Measurements from ENCODE around the gene PMVK.

PMVK gene

DNA sequence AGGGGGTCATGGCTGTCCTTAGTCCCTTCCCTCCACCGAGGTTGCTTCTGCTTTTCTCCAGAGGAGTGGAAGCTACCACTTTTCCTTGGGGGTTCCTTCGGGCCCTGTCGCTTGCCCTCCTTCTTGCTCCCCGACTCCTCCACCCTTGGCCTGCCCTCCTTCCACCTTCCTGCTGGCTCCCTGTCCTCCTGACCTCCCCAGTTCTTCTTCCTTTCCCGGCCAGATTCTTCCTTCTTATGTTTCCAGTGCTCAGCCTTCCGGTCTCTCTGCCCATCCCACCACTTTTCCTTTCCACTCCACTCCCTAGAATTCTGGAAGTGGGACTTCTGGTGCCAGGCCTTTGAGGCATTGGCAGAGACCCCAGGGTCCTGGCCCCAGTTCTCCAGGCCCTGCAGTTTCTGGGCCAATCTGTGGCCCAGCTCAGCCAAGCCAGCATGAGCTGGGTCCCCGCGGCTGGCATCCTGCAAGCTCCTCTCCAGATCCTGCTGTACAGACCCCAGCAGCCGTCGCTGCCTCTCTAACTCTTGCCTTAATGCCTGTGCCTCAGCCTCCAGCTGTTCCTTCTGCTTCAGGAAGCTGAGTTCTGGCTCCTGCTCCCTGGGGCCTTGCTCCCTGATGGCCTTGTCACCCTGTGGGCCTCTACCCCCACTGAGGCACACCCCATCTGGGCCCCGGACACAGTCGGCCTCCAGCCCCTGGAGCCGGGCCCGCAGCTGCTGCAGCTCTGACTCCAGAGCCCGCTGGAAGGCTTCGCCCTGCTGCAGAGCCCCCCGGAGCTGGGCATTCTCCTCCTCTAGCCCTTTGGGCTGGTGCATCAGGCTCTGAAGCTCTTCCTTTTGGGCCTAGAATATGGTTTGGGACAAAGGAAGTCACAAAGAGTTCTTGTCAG is 9.7 kb upstream of the PMVK start:
- H3K27ac ChIP-seq, result peak overlapping the region; percentile 46; the same call in 1 of the 2 replicates
- no peak for DNase-seq (ENCODE audit: low spot score)
- TF ChIP-seq, protein P1, sequence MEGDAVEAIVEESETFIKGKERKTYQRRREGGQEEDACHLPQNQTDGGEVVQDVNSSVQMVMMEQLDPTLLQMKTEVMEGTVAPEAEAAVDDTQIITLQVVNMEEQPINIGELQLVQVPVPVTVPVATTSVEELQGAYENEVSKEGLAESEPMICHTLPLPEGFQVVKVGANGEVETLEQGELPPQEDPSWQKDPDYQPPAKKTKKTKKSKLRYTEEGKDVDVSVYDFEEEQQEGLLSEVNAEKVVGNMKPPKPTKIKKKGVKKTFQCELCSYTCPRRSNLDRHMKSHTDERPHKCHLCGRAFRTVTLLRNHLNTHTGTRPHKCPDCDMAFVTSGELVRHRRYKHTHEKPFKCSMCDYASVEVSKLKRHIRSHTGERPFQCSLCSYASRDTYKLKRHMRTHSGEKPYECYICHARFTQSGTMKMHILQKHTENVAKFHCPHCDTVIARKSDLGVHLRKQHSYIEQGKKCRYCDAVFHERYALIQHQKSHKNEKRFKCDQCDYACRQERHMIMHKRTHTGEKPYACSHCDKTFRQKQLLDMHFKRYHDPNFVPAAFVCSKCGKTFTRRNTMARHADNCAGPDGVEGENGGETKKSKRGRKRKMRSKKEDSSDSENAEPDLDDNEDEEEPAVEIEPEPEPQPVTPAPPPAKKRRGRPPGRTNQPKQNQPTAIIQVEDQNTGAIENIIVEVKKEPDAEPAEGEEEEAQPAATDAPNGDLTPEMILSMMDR (conservative IDR thresholded peaks at IDR 0.05; ENCODE audit: low read depth), result no peak
- ChIA-PET POLR2A (ENCODE audit: low non-redundant PET) (interaction anchor here (0.6 kb wide), 1 partner anchor 9 kb away, joined by 3 read pairs; no protein-coding TSS in a partner anchor), CTCF (interaction anchor here (0.6 to 1.1 kb wide), 3 partner anchors 10 to 139 kb away, joined by 3 to 6 read pairs (median 3); no protein-coding TSS in a partner anchor)

DNA sequence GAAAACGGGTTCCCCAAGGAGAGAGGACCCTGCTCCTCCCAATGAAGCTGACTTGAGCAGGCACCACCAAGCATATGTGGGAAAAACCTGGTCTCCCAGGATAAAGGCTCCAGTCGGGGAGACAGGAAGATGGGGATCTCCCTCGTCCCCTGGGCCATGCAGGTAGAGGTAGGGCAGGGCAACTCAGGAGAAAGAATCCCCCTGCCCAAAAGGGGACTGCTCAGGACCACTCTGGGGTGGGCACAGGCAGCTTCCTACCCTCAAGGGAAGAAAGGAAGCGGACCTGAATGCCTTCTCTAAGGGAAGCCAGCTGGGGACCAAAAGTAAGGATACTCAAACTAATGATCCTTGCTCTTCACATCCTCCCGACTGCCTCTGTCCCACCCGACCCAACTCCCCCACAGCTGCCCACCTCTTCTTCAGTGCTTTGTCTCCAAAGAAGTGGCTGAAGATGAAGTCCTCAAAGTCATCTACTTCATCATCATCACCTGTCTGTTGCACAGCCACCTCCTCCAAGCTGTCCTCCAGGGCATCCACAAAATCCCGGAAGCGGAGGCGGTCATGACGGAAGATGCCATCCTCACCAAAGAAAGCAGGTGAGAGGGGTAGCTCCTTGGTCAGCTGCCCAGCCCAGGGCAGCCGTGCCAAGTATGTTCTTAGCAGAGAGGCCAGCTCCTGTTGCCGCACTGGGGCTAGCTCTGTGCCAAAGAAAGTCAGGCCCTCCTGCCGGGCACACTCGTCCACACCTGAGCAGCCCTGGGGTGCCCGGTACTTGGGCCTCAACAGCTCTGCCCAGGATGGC is 8.8 kb upstream of the PMVK start:
- TF ChIP-seq, protein P1 (conservative IDR thresholded peaks at IDR 0.05; ENCODE audit: low read depth), result no peak
- DNase-seq (ENCODE audit: low spot score), result no peak
- H3K27ac ChIP-seq, result peak overlapping the region; percentile 46
- ChIA-PET POLR2A (ENCODE audit: low non-redundant PET) (interaction anchor here (0.6 kb wide), 1 partner anchor 10 kb away, joined by 3 read pairs; no protein-coding TSS in a partner anchor), CTCF (interaction anchor here (0.6 to 1.3 kb wide), 3 partner anchors 63 to 139 kb away, joined by 3 to 6 read pairs (median 3); no protein-coding TSS in a partner anchor)

DNA sequence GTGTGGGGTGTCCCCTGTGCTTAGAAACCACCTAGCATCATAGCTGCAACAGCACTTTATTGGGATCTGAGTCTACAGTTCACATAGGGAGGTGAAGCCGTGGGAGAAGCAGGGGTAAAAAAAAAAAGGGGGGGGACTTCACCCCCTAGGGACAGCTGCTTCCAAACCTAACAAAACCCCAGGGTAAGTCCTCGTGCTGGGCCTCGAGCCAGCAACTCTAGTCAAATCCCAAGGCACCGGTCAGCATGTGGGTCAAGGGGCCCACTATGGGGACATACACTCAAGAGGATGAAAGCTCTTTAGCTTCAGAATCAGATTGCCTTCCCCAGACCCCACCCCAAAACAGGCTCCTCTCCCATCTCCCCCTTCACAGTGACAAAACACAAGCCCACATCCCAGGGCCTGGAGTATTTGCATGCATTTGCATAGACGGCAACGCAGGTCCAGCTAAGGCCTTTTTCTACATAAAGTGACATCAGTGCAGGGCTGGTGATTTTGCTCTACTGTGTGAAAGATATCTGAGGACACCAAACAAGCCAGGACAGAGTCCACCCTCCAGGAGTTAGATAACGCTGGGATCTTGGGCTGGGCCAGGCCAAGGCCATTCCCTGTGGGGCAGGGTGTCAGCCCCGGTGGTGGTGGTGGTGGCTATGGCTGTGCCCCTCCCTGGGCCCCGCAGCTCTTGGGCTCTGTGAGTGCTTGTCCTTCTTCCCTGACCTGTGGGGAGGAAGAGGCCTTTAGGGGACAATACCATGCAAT is 8.1 kb upstream of the PMVK start:
- TF ChIP-seq, protein P1 (conservative IDR thresholded peaks at IDR 0.05; ENCODE audit: low read depth), result no peak
- ChIA-PET POLR2A (ENCODE audit: low non-redundant PET) (no interaction called here), CTCF (interaction anchor here (0.5 to 1.3 kb wide), 11 partner anchors 17 to 889 kb away, joined by 3 to 8 read pairs (median 4); partner anchors contain the start of gene PYGO2)
- H3K27ac ChIP-seq, result peak overlapping the region; percentile 46
- no peak for DNase-seq (ENCODE audit: low spot score)

DNA sequence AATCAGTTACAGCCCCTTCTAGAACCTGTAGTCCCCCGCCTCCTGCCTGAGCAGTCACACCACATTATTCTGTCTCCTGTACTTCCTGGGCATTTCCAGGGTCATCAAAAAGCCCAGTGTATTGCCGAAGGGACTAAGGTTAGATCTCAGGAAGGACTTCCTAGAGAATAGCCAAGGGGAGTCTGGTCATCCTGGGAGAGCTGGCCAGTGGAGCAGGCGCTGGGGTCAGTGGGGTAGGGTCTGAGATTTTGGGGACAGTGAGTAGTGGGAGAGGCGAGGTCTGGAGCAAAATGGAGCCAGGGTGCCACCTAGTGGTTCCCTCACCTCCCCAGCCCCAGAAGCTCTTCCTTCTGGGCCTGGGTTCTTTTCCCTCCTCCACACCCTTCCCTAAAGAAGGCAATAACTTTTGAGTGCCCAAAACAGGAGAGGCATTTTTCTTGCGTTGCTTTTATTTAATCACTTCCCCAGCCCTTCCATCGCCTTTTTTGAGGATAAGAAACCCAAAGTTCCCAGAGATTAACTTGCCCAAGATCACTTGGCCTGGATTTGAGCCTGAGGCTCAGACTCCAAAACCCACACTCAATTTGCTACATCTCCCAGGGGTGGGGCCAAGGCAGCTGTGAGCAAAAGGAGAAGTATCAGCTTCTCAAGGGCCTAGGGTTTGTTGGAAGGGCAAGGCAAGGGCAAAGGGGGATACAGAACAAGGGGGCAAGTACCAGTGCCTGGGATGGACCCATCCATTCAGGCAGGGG is 7.3 kb upstream of the PMVK start:
- peak overlapping the region; percentile 46 for H3K27ac ChIP-seq
- ChIA-PET CTCF (interaction anchor here (0.5 to 1.3 kb wide), 12 partner anchors 18 to 888 kb away, joined by 3 to 8 read pairs (median 4); partner anchors contain the start of gene PYGO2), POLR2A (ENCODE audit: low non-redundant PET) (no interaction called here)
- TF ChIP-seq, protein P1 (conservative IDR thresholded peaks at IDR 0.05; ENCODE audit: low read depth), result peak; percentile 88
- peak; percentile 53 for DNase-seq (ENCODE audit: low spot score)

DNA sequence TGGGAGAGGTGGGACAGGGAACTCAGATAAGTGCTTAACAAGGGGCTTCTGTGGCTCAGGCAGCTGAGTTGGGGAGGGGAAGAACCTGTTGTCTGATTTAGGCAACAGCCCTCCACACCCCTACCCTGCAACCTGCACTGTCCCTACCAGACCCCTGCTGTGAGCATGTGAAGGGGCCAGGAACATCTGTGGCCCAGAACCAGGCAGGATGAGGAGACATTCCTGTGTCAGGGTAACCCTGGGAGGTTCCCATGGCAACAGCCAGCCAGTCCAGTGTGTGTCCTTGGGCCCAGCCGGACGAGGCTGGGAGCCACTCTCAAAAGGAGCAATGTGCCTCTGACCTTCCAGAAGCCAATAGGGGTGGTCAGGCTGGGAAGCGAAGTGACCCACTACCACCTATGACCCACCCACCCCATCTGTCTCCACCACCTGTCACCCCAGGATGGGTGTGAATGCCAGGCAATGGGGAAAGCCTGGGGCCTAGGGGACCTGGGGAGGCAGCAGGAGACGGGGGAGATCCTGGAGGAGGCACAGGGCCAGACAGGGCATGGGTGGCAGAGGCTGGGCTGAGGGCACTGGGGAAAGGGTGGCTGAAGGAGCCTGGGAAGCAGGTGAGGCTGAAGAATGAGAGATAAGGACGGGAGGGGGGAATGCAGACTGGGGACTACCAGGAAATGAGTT is 5.0 kb upstream of the PMVK start:
- peak overlapping the region; percentile 51 for H3K27ac ChIP-seq
- TF ChIP-seq, protein P1 (conservative IDR thresholded peaks at IDR 0.05; ENCODE audit: low read depth), result no peak
- ChIA-PET POLR2A (ENCODE audit: low non-redundant PET) (no interaction called here), CTCF (no interaction called here)
- DNase-seq (ENCODE audit: low spot score), result no peak
